Effector memory CD8-positive, alpha-beta T cell (primary cell): ENCODE measurements around the gene RADX.

Source experiments
- ATAC-seq: fragments of 150-1000 bp; cut with Tn5 transposase; replicated peaks from 2 replicates; pipeline ENCODE4 v1.10.0; 2021; ENCODE audit warnings: mild to moderate bottlenecking, moderate library complexity
- DNase-seq, 3 experiments: peaks; one replicate each; pipeline ENCODE4 v3.0.0; 2021
- H3K27ac Mint-ChIP-seq, 2 donors: one replicate each; pipeline ENCODE4 v1.8.0; 2022; ENCODE audit warnings: mild to moderate bottlenecking in 2 of 2, mixed read lengths in 2 of 2, moderate library complexity in 2 of 2
- H3K27me3 Mint-ChIP-seq, 2 donors: one replicate each; pipeline ENCODE4 v1.8.0; 2022; ENCODE audit warnings: mixed read lengths in 2 of 2
- H3K36me3 Mint-ChIP-seq: one replicate; pipeline ENCODE4 v1.8.0; 2022; ENCODE audit warnings: mild to moderate bottlenecking, moderate library complexity, mixed read lengths; ENCODE audit not compliant: insufficient read depth
- H3K4me1 Mint-ChIP-seq, 2 donors: one replicate each; pipeline ENCODE4 v1.8.0; 2022; ENCODE audit warnings: low read depth in 2 of 2, mixed read lengths in 2 of 2
- H3K4me3 Mint-ChIP-seq, 2 donors: one replicate each; pipeline ENCODE4 v1.8.0; 2022; ENCODE audit warnings: mild to moderate bottlenecking in 2 of 2, mixed read lengths in 2 of 2, moderate library complexity in 2 of 2
- H3K9me3 Mint-ChIP-seq, 2 donors: one replicate each; pipeline ENCODE4 v1.8.0; 2022; ENCODE audit warnings: mixed read lengths in 2 of 2

Gene RADX

DNA sequence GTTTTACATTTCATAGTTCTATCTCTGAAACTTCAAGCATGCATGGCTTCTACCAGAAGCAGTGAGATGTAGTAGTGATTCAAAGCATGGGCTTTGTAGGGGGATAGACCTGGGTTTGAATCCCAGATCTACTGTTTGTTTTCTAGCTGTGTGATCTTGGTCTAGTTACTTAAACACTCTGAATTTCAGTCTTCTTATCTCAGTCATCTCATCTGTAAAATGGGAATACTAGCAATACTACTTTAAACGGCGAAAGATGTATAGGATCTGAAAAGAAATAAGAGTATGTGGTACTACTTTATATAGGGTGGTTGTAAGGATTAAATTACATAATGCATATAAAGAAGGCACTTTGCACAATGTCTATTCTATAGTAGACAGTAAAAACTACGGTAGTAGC is 94.7 kb downstream of the RADX start:
- Mint-ChIP-seq H3K36me3 (no peaks in the 10 kb centered on the region), H3K4me1 (no peaks in the 10 kb centered on the region), H3K4me3 (no peak overlapping the region), H3K27ac (no peak overlapping the region), H3K27me3 (no peaks in the 10 kb centered on the region), H3K9me3 (no peaks in the 10 kb centered on the region)
- ATAC-seq (no peak), DNase-seq (no peak)

DNA sequence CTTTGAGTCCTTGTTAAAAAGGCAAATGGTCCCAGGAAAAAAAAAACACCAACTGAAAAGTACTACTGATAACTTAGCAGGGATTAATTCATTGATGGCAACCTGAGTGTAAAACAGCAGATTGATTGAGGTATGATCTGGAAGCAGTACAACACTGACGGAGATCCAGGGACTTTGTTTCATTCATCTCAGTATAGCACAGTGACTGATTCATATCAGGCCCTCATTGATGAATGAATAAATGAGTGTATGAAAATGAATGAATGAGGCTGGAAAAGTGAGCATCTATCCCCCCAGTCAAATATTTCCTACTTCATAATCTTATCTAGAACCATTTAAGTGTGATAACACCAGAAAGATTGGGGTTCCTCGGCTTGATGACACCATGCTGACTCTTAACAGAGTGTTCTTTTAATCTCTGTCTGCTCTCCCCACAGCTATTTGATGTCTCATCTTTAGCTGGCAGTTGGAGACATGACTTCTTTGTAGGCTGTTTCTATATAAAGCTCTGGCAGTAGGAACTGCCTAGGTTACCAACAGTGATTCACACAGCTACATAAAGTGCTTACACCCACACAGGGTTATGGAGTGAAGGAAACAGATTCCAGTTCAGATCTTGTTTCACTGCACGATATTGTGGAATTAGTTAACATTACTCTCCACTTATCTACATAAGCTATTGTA is 96.1 kb downstream of the RADX start:
- Mint-ChIP-seq H3K4me3 (no peak overlapping the region), H3K36me3 (no peaks in the 10 kb centered on the region), H3K27me3 (no peaks in the 10 kb centered on the region), H3K27ac (no peak overlapping the region), H3K9me3 (no peaks in the 10 kb centered on the region), H3K4me1 (no peaks in the 10 kb centered on the region)
- no peak for ATAC-seq
- no peak for DNase-seq

DNA sequence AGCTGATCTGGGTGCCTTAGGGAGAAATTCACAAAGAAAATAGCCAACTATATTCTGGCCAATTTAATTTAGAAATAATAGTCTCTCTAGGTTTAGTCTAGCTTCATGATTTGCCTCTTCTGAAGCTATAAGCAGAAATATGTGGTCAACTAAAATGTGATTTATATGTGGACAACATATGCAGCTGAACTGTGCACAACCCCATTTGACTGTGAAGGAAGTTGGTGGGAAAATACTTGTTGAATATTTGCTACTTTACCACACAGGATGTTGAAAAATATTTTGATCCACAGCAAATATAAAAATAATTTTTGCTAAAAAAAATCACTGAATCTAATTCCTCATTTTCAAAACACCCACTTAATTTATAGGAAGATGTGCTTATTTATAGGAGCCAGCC is 99.0 kb downstream of the RADX start:
- Mint-ChIP-seq H3K9me3 (no peaks in the 10 kb centered on the region), H3K36me3 (no peaks in the 10 kb centered on the region), H3K27me3 (no peaks in the 10 kb centered on the region), H3K4me1 (no peaks in the 10 kb centered on the region), H3K4me3 (no peak overlapping the region), H3K27ac (no peak overlapping the region)
- DNase-seq (no peak), ATAC-seq (no peak)

DNA sequence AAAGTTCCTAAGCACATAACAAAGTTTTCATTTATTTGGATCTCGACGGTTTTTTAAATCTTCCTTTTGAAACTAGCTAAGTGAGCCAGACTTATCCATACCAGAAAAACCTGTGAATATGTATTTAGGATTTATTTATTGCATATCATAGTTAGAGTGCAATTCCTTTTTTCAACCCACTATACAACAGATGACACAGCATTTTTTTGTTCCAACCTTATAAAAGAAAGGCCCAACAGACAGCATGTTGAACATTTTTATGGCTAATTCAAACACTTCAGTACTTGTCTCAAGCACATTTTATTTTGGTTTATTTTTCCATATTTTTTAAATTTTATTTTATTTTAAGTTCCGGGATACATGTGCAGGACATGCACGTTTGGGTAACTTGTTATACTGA is 99.6 kb downstream of the RADX start:
- DNase-seq (no peak), ATAC-seq (no peak)
- no peak overlapping the region for H3K4me3 Mint-ChIP-seq
- no peak overlapping the region for H3K27ac Mint-ChIP-seq
- H3K9me3 Mint-ChIP-seq: no peaks in the 10 kb centered on the region
- no peaks in the 10 kb centered on the region for H3K4me1 Mint-ChIP-seq
- H3K36me3 Mint-ChIP-seq: no peaks in the 10 kb centered on the region
- no peaks in the 10 kb centered on the region for H3K27me3 Mint-ChIP-seq

DNA sequence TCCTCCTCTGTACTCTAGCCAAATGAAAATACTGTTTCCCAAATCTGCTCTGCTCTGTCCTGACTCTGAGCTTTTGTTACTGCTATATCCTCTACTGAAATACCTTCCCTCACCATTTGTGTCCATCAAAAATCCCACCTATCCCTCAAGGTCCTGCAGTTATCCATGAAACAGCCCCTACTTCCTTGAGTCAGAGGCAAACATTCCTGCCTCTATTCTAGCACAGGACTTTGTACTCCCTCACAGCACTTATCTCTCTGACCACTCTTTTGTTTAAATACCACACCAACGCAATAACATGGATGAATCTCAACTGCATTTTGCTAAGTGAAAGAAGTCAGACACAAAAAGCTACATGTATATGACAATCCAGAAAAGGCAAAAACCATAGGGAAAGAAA is 104.2 kb downstream of the RADX start:
- no peak for ATAC-seq
- Mint-ChIP-seq H3K27ac (no peak overlapping the region), H3K4me3 (no peak overlapping the region), H3K36me3 (no peaks in the 10 kb centered on the region), H3K4me1 (no peaks in the 10 kb centered on the region), H3K27me3 (no peaks in the 10 kb centered on the region), H3K9me3 (no peaks in the 10 kb centered on the region)
- DNase-seq: no peak

DNA sequence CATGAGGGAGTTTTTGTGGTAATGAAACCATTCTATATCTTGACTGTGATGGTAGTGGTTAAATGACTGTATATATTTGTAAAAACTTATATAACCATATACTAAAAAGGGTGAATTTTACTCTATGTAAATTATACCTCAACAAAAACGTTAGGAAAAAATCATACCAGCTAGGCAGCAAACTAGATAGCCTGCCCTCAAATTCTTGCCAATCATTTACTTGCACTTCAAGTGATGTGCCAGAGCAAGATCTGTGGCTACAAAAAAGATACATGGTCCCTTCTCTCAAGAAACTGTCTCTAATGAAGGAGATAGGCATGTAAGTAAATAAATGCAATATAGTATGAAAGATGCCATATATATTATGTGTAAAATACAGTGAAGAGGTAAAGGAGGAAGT is 104.7 kb downstream of the RADX start:
- H3K9me3 Mint-ChIP-seq: no peaks in the 10 kb centered on the region
- no peak for ATAC-seq
- H3K4me3 Mint-ChIP-seq: no peak overlapping the region
- H3K27me3 Mint-ChIP-seq: peaks cover 0 to under 1% of the 10 kb centered on the region in 2 donors
- H3K27ac Mint-ChIP-seq: no peak overlapping the region
- H3K4me1 Mint-ChIP-seq: no peaks in the 10 kb centered on the region
- no peak for DNase-seq
- no peaks in the 10 kb centered on the region for H3K36me3 Mint-ChIP-seq

DNA sequence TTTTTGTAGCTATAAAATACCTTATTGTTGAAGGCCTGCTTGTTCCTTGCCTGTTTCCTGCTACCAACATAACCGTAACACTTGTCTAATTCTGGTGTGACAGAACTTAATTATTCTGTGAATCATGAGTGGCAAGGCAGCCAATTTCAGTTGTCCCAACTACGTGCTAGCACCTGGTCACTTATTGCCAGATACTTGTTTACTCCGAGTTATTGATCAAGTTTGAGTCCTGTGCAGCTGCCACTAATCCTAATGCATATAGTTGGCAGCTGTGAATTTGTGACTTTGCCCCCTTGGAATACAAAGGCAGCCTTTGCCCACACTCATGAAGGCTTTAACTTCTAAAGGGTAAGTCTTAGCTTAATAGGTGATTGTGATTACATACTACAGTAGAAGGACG is 106.9 kb downstream of the RADX start:
- Mint-ChIP-seq H3K9me3 (no peaks in the 10 kb centered on the region), H3K4me3 (no peak overlapping the region), H3K27me3 (peaks cover under 1 to 12% of the 10 kb centered on the region in 2 donors), H3K4me1 (no peaks in the 10 kb centered on the region), H3K27ac (no peak overlapping the region), H3K36me3 (no peaks in the 10 kb centered on the region)
- DNase-seq (no peak), ATAC-seq (no peak)

DNA sequence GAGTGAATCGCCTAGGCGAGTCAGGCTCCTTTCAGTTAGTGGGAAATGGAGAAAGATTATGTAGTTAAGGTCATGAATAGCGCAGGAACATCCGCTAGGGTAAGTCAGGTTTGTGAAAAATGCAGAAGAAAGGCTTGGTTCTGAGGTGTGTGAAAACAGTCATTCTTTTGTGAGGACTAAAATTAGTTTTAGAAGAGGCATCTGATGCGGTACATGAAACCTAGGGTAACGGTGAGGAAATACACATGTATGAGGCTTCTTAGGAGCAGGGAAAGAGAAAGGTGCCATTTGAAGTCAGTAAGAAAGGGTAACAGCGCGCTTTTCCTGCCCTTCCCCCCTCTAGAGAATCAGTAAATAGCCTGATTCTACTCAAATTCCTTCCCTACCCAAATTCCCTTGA is 114.2 kb downstream of the RADX start:
- Mint-ChIP-seq H3K27ac (no peak overlapping the region), H3K4me1 (no peaks in the 10 kb centered on the region), H3K27me3 (peaks cover 22 to 50% of the 10 kb centered on the region in 2 donors), H3K4me3 (peak overlapping the region in 1 of 2 donors; percentile 66), H3K36me3 (no peaks in the 10 kb centered on the region), H3K9me3 (no peaks in the 10 kb centered on the region)
- no peak for ATAC-seq
- no peak for DNase-seq

DNA sequence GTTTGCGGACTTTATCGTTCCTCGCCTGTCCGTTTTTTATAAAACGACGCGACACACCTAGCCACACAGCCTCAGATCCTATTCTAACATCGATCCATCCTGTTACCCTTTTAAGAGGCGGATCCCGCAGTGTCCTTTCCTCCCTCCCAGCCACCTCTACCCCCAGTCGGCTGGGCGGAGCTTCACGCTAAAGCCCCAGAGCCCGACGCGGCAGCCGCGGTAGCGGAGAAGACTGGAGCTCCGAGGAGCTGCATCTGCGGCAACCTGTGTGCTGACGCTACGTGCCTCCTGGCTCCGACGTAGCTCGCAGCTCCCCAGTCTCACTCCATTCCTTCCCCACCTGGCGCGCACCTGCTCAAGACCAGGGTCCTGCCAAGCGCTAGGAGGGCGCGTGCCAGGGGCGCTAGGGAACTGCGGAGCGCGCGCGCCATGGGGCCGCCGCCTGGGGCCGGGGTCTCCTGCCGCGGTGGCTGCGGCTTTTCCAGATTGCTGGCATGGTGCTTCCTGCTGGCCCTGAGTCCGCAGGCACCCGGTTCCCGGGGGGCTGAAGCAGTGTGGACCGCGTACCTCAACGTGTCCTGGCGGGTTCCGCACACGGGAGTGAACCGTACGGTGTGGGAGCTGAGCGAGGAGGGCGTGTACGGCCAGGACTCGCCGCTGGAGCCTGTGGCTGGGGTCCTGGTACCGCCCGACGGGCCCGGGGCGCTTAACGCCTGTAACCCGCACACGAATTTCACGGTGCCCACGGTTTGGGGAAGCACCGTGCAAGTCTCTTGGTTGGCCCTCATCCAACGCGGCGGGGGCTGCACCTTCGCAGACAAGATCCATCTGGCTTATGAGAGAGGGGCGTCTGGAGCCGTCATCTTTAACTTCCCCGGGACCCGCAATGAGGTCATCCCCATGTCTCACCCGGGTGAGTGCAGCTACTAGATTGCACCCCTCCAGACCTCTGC is 115.0 kb downstream of the RADX start, which contains the start of gene RNF128:
RNF128 (plus strand) TSS at position 217 of the 953 bp plus-strand sequence; CDS start at position 430, 213 bp downstream.
- no peak for DNase-seq
- Mint-ChIP-seq H3K9me3 (no peaks in the 10 kb centered on the region), H3K36me3 (no peaks in the 10 kb centered on the region), H3K4me3 (peak within 1 kb of the TSS; percentile 44 to 66), H3K27ac (no peak within 1 kb of the TSS), H3K4me1 (no peaks in the 10 kb centered on the region), H3K27me3 (peaks cover 26 to 47% of the 10 kb centered on the region in 2 donors)
- peak; percentile 27 for ATAC-seq

DNA sequence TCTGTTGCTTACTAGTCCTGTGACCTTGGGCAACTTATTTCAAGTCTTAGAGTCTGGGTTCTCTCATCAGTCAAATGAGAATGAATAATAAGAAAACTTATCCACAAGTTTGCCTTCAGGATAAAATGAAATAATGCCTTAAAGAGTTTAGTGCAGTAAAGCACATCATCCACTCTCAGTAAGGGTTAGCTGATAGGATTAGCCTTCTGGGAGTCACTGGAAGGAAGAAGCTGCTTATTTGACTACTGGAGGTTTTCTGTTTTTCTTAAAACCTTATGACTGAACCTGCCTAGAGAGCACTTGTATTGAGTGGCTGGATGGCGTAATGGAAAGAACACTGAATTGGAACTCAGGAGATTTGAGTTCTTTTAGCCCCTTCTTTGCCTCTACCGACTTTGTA is 116.6 kb downstream of the RADX start:
- Mint-ChIP-seq H3K4me1 (no peaks in the 10 kb centered on the region), H3K27me3 (peaks cover 28 to 42% of the 10 kb centered on the region in 2 donors), H3K4me3 (no peak overlapping the region), H3K27ac (no peak overlapping the region), H3K9me3 (no peaks in the 10 kb centered on the region), H3K36me3 (no peaks in the 10 kb centered on the region)
- ATAC-seq: no peak
- no peak for DNase-seq
